Measurements from ENCODE around the gene ID2. TPM values are rescaled to one million over a fixed set of nuclear protein-coding genes. Genes with fewer than 3 reads are reported as not detected.

Gene ID2
- total and polyA plus RNA-seq, 4 donors: 149 to 488 (median 245) TPM

DNA sequence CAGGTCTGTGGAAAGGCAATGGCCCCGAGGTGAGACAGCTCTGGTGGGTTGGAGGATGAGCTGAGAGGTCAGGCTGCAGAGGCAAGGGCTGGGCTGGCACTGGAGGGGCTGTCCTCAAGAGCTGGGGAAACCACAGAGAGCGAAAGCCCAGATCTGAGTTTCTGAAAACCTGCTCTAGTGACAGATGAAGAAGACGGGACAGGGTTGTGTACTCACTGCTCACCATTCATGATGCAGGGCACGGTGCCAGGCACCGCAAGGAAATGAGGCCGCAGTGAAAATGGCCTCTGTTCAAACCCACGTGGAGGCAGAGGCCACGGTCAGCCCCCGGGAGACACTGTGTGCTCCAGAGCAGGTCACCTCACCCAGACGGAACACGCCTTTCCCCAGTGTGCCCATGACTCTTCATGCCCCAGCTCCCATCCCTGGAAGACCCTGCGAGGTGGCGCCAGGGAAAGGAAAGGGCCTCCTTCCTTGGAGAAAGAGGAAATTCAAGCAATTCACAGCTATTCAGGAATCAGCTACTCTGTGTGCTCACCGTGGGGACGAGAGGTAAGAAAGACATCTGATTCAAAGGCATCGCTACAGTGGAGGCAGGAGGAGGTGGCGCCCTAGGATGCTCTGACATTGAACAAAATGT lies 24.3 kb upstream of the ID2 start:
- no peak for DNase-seq (ENCODE audit: low spot score)
- WGBS: 75% methylated on average over 17 of the region's 17 CpGs
- Histone ChIP-seq H3K27ac (ENCODE audit: low read depth in 1 of 2, low read length in 2 of 2) (peak overlapping the region; percentile 73 to 85), H3K4me1 (ENCODE audit: control insufficient read depth in 4 of 4, insufficient read depth in 4 of 4, low read length in 3 of 4) (peaks cover 21 to 56% (median 29%) of the 10 kb centered on the region in 4 donors), H3K36me3 (ENCODE audit: control insufficient read depth in 4 of 4, insufficient read depth in 3 of 4, low read depth in 1 of 4, low read length in 3 of 4) (no peaks in the 10 kb centered on the region), H3K4me3 (ENCODE audit: low read depth in 1 of 3, low read length in 3 of 3) (no peak overlapping the region), H3K27me3 (ENCODE audit: control insufficient read depth in 4 of 4, insufficient read depth in 4 of 4, low read length in 3 of 4) (no peaks in the 10 kb centered on the region), H3K9ac (ENCODE audit: low read depth in 1 of 2, low read length in 2 of 2) (no peak overlapping the region), H3K9me3 (ENCODE audit: control insufficient read depth in 4 of 4, low read length in 3 of 4) (no peaks in the 10 kb centered on the region)
- TF ChIP-seq, protein P1, sequence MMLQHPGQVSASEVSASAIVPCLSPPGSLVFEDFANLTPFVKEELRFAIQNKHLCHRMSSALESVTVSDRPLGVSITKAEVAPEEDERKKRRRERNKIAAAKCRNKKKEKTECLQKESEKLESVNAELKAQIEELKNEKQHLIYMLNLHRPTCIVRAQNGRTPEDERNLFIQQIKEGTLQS (IDR thresholded peaks at IDR 0.05): no peak

DNA sequence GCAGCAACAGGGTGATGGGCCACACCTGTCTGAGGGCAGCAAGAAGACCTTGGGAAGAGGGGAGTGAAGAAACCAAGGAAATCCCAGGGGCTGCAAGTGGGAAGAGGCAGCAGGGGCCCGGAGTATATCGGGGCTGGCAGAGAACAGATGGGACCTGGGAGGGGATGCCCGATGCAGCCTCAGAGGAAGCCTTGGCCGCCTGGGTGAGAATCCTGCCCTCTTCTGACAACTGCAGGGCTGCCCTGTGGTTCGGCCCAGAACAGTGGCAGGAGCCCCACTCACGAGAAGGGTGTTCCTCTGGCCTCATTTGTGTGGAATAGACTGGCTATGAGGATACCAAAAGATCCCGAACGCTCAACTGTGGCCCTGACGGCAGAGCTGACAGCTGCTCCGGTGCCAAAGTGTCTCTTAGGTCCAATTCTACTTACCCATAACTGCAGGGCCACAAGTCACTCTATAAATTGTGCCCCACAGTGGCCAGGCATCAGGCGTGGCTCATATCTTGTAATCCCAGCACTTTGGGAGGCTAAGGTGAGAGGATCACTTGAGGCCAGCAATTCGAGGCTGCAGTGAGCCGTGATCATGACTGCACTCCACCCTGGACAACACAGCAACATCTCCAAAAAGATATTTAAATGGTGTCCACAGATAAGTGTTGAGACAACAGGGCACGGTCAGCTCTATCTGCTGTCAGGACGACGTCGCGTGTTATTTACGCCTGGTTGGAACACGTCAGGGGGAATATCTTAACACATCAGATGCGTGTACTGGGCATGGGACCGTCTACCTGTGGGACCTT lies 23.6 kb upstream of the ID2 start:
- no peak for DNase-seq (ENCODE audit: low spot score)
- Histone ChIP-seq H3K36me3 (ENCODE audit: control insufficient read depth in 4 of 4, insufficient read depth in 3 of 4, low read depth in 1 of 4, low read length in 3 of 4) (no peaks in the 10 kb centered on the region), H3K4me3 (ENCODE audit: low read depth in 1 of 3, low read length in 3 of 3) (no peak overlapping the region), H3K9ac (ENCODE audit: low read depth in 1 of 2, low read length in 2 of 2) (no peak overlapping the region), H3K27me3 (ENCODE audit: control insufficient read depth in 4 of 4, insufficient read depth in 4 of 4, low read length in 3 of 4) (no peaks in the 10 kb centered on the region), H3K4me1 (ENCODE audit: control insufficient read depth in 4 of 4, insufficient read depth in 4 of 4, low read length in 3 of 4) (peaks cover 21 to 48% (median 29%) of the 10 kb centered on the region in 4 donors), H3K27ac (ENCODE audit: low read depth in 1 of 2, low read length in 2 of 2) (peak overlapping the region; percentile 73 to 85), H3K9me3 (ENCODE audit: control insufficient read depth in 4 of 4, low read length in 3 of 4) (no peaks in the 10 kb centered on the region)
- 74% methylated on average over 22 of the region's 22 CpGs for WGBS
- no peak for TF ChIP-seq HNF4A (conservative IDR thresholded peaks at IDR 0.05)
- TF ChIP-seq, protein P2, sequence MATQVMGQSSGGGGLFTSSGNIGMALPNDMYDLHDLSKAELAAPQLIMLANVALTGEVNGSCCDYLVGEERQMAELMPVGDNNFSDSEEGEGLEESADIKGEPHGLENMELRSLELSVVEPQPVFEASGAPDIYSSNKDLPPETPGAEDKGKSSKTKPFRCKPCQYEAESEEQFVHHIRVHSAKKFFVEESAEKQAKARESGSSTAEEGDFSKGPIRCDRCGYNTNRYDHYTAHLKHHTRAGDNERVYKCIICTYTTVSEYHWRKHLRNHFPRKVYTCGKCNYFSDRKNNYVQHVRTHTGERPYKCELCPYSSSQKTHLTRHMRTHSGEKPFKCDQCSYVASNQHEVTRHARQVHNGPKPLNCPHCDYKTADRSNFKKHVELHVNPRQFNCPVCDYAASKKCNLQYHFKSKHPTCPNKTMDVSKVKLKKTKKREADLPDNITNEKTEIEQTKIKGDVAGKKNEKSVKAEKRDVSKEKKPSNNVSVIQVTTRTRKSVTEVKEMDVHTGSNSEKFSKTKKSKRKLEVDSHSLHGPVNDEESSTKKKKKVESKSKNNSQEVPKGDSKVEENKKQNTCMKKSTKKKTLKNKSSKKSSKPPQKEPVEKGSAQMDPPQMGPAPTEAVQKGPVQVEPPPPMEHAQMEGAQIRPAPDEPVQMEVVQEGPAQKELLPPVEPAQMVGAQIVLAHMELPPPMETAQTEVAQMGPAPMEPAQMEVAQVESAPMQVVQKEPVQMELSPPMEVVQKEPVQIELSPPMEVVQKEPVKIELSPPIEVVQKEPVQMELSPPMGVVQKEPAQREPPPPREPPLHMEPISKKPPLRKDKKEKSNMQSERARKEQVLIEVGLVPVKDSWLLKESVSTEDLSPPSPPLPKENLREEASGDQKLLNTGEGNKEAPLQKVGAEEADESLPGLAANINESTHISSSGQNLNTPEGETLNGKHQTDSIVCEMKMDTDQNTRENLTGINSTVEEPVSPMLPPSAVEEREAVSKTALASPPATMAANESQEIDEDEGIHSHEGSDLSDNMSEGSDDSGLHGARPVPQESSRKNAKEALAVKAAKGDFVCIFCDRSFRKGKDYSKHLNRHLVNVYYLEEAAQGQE (IDR thresholded peaks at IDR 0.05): no peak

DNA sequence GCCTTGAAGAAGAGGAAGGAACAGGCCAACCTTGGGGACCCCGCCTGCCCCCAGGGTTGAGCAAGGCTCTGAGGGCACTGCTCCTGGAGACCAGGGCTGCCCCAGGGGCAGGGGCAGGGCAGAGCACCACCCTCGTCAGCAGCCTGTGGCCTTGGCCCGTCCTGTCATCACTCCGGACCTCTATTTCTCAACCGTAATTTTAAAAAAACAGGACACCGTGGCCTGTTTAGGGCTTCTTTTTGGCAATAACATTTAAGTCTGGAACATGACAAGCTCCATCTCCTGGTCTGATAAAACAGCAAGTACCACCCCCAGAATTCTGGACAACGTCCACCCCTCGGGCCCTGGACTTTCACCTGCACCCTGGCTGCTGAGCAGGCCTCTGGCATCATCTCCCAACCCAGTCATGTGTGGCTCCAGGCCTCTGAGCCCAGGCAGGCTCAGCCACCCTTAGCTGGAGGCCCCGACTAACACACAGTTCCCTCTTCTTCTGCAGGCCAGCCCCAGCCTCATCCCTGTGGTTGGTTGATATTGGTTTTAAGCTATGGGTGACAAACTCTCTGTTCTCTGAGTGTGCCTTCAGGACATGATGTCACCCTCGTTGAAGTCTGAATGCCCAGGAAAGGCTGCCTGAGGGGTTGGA lies 22.6 kb upstream of the ID2 start:
- peaks cover 21 to 43% (median 29%) of the 10 kb centered on the region in 4 donors for H3K4me1 ChIP-seq (ENCODE audit: control insufficient read depth in 4 of 4, insufficient read depth in 4 of 4, low read length in 3 of 4)
- WGBS: 29% methylated on average over 10 of the region's 10 CpGs
- H3K4me3 ChIP-seq (ENCODE audit: low read depth in 1 of 3, low read length in 3 of 3): no peak overlapping the region
- H3K36me3 ChIP-seq (ENCODE audit: control insufficient read depth in 4 of 4, insufficient read depth in 3 of 4, low read depth in 1 of 4, low read length in 3 of 4): no peaks in the 10 kb centered on the region
- peak overlapping the region; percentile 73 to 85 for H3K27ac ChIP-seq (ENCODE audit: low read depth in 1 of 2, low read length in 2 of 2)
- no peaks in the 10 kb centered on the region for H3K9me3 ChIP-seq (ENCODE audit: control insufficient read depth in 4 of 4, low read length in 3 of 4)
- no peaks in the 10 kb centered on the region for H3K27me3 ChIP-seq (ENCODE audit: control insufficient read depth in 4 of 4, insufficient read depth in 4 of 4, low read length in 3 of 4)
- DNase-seq (ENCODE audit: low spot score): no peak
- H3K9ac ChIP-seq (ENCODE audit: low read depth in 1 of 2, low read length in 2 of 2): peak overlapping the region; percentile 26 to 56
- TF ChIP-seq, protein P2 (IDR thresholded peaks at IDR 0.05): peak; percentile 72
- TF ChIP-seq EGR1 (IDR thresholded peaks at IDR 0.05; ENCODE audit: low read depth in 2 of 2) (peak; percentile 44 to 77), FOXA2 (IDR thresholded peaks at IDR 0.05) (peak; percentile 14), RXRA (IDR thresholded peaks at IDR 0.05) (peak; percentile 97), TAF1 (conservative IDR thresholded peaks at IDR 0.05) (peak; percentile 49), HNF4G (IDR thresholded peaks at IDR 0.05) (peak; percentile 93), RAD21 (IDR thresholded peaks at IDR 0.05) (peak; percentile 69 to 77), GABPA (IDR thresholded peaks at IDR 0.05 in 1 of 2, conservative IDR thresholded peaks at IDR 0.05 in 1 of 2) (peak in 1 of 2 donors; percentile 45), YY1 (IDR thresholded peaks at IDR 0.05) (peak; percentile 75), SP1 (IDR thresholded peaks at IDR 0.05) (peak; percentile 99), HNF4A (conservative IDR thresholded peaks at IDR 0.05) (peak; percentile 96 to 98)
- TF ChIP-seq, protein P3, sequence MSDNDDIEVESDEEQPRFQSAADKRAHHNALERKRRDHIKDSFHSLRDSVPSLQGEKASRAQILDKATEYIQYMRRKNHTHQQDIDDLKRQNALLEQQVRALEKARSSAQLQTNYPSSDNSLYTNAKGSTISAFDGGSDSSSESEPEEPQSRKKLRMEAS (IDR thresholded peaks at IDR 0.05): peak; percentile 90
- TF ChIP-seq, protein P1 (IDR thresholded peaks at IDR 0.05): peak; percentile 92
- TF ChIP-seq, protein P4, sequence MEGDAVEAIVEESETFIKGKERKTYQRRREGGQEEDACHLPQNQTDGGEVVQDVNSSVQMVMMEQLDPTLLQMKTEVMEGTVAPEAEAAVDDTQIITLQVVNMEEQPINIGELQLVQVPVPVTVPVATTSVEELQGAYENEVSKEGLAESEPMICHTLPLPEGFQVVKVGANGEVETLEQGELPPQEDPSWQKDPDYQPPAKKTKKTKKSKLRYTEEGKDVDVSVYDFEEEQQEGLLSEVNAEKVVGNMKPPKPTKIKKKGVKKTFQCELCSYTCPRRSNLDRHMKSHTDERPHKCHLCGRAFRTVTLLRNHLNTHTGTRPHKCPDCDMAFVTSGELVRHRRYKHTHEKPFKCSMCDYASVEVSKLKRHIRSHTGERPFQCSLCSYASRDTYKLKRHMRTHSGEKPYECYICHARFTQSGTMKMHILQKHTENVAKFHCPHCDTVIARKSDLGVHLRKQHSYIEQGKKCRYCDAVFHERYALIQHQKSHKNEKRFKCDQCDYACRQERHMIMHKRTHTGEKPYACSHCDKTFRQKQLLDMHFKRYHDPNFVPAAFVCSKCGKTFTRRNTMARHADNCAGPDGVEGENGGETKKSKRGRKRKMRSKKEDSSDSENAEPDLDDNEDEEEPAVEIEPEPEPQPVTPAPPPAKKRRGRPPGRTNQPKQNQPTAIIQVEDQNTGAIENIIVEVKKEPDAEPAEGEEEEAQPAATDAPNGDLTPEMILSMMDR (IDR thresholded peaks at IDR 0.05; ENCODE audit: low read depth, low read length, missing input control): no peak
